Vagina (tissue), 2 donors: ENCODE results near the gene CARHSP1. TPM values are rescaled to one million over a fixed set of nuclear protein-coding genes. Genes with fewer than 3 reads are reported as not detected.

Source experiments
- DNase-seq, 2 donors: peaks; one replicate each; pipeline ENCODE4 v3.0.0-alpha.2; 2017; ENCODE audit errors: extremely low spot score in 2 of 2
- H3K27ac ChIP-seq: fragments of 200-600 bp; sonication (generic); one replicate; pipeline ENCODE4 v1.5.1; 2019
- H3K27me3 ChIP-seq: fragments of 200-600 bp; sonication (generic); one replicate; pipeline ENCODE4 v1.5.1; 2019
- H3K36me3 ChIP-seq, 2 donors: fragments of 200-600 bp; sonication (generic); one replicate each; pipeline ENCODE4 v1.5.1; 2017 to 2019
- H3K4me1 ChIP-seq: fragments of 200-600 bp; sonication (generic); one replicate; pipeline ENCODE4 v1.5.1; 2019
- H3K4me3 ChIP-seq, 2 donors: fragments of 200-600 bp; sonication (generic); 1 replicate in 1 of 2; 2 replicates in 1 of 2; pipeline ENCODE4 v1.5.1; 2016 to 2019
- H3K9me3 ChIP-seq: fragments of 200-600 bp; sonication (generic); one replicate; pipeline ENCODE4 v1.5.1; 2019
- POLR2A ChIP-seq, 2 donors: fragments of 450-650 bp; IDR thresholded peaks; one replicate each; pipeline ENCODE4 v1.6.1; 2017; ENCODE audit warnings: antibody characterized with exemption in 2 of 2, mild to moderate bottlenecking in 2 of 2, moderate library complexity in 2 of 2
- POLR2AphosphoS5 ChIP-seq, 2 donors: sonication (generic); formaldehyde crosslinking; IDR thresholded peaks; one replicate each; pipeline ENCODE4 v1.9.0; 2017; ENCODE audit warnings: antibody characterized with exemption in 2 of 2, mild to moderate bottlenecking in 2 of 2, low read depth in 1 of 2; ENCODE audit not compliant: insufficient read depth in 1 of 2
- intact Hi-C: fragments of 100-400 bp; cut with DNase I; formaldehyde crosslinking; loops from one replicate; pipeline ENCODE4 v1.15.1; 2023
- total RNA-seq: library from RNA; depleted of rRNA; stranded (reverse); fragments of >200 nt; gene quantifications from one replicate; pipeline ENCODE4 v1.2.3, GENCODE V29; 2016
- TF ChIP-seq, protein P1 (sequence below), 3 experiments: fragments of 450-650 bp in 2 of 3; fragments of 200-600 bp in 1 of 3; sonication (generic) in 1 of 3; IDR thresholded peaks; one replicate each; pipeline ENCODE4 v1.5.1; 2017 to 2019; ENCODE audit warnings: antibody characterized with exemption in 3 of 3, mild to moderate bottlenecking in 2 of 3, moderate library complexity in 2 of 3

Gene CARHSP1
- total RNA-seq, 1 donor from 2014 or later = 125 TPM

DNA sequence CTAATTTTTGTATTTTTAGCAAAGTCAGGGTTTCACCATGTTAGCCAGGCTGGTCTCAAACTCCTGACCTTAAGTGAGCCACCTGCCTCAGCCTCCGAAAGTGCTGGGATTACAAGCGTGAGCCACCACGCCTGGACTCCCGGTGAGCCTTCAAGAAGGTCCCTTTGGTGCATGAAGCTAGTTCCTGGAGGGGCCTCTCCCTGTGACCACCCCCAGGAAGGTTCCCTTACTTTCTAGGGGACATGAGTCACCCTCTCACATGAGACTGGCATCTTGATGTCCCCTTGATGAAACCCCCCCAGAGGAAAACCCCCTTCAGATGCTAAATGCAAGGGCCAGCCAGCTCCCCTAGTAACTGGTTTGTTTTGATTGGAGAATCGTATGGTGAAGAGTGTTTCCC lies 12.8 kb downstream of the CARHSP1 start:
- intact Hi-C loops = no loop called here

DNA sequence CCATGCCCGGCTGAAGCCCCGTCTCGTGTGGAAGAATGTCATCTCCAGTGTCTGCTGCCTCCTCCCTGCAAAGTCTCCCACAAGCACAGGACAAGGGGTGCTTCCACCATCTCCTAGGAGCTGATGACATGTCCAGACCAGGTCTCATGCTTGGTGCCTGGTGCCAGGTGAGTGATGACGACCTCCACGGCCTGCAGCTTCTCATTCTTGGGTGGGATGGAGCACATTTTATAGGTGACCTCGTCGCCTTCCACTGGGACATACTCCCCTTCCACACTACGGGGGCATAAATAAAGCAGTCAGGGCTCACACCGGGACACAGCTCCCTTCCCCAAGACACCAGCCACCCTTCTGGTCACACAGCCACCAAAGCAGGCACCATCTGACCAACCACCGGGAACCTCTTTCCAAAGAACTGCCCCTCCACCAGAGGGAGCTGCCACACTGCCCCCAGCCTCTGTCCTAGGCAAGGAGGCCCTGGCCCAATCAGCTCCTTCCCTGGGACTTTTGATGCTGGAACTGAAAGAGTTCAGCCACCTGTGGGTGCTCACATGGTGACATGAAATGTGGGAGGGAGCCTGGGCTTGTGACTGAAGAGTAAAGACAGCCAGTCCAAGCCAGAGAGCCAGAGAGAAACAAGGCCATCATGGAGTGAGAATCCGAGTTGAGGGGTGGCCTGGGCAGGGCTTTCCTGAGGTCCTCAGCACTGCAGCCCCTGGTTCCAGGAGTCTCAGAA lies 13.6 kb downstream of the CARHSP1 start:
- H3K9me3 ChIP-seq = no peaks in the 10 kb centered on the region
- H3K27me3 ChIP-seq = no peaks in the 10 kb centered on the region
- H3K4me1 ChIP-seq = peaks cover 31% of the 10 kb centered on the region
- TF ChIP-seq, protein P1, sequence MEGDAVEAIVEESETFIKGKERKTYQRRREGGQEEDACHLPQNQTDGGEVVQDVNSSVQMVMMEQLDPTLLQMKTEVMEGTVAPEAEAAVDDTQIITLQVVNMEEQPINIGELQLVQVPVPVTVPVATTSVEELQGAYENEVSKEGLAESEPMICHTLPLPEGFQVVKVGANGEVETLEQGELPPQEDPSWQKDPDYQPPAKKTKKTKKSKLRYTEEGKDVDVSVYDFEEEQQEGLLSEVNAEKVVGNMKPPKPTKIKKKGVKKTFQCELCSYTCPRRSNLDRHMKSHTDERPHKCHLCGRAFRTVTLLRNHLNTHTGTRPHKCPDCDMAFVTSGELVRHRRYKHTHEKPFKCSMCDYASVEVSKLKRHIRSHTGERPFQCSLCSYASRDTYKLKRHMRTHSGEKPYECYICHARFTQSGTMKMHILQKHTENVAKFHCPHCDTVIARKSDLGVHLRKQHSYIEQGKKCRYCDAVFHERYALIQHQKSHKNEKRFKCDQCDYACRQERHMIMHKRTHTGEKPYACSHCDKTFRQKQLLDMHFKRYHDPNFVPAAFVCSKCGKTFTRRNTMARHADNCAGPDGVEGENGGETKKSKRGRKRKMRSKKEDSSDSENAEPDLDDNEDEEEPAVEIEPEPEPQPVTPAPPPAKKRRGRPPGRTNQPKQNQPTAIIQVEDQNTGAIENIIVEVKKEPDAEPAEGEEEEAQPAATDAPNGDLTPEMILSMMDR (IDR thresholded peaks at IDR 0.05) = no peak
- TF ChIP-seq POLR2A (IDR thresholded peaks at IDR 0.05) (no peak), POLR2AphosphoS5 (IDR thresholded peaks at IDR 0.05; ENCODE audit: insufficient read depth in 1 of 2, low read depth in 1 of 2) (no peak)
- no peak overlapping the region for H3K4me3 ChIP-seq
- no peak overlapping the region for H3K27ac ChIP-seq
- peaks cover 0 to 53% of the 10 kb centered on the region in 2 donors for H3K36me3 ChIP-seq
- intact Hi-C loops = no loop called here
- no peak for DNase-seq

More for the DNA sequence above, 12.8 kb downstream of the CARHSP1 start:
- no peak overlapping the region for H3K4me3 ChIP-seq
- H3K27ac ChIP-seq = no peak overlapping the region
- H3K9me3 ChIP-seq = no peaks in the 10 kb centered on the region
- TF ChIP-seq POLR2AphosphoS5 (IDR thresholded peaks at IDR 0.05; ENCODE audit: insufficient read depth in 1 of 2, low read depth in 1 of 2) (no peak), POLR2A (IDR thresholded peaks at IDR 0.05) (no peak)
- TF ChIP-seq, protein P1 (IDR thresholded peaks at IDR 0.05) = no peak
- DNase-seq = no peak
- no peaks in the 10 kb centered on the region for H3K27me3 ChIP-seq
- peaks cover 29% of the 10 kb centered on the region for H3K4me1 ChIP-seq
- H3K36me3 ChIP-seq = peaks cover 0 to 53% of the 10 kb centered on the region in 2 donors

DNA sequence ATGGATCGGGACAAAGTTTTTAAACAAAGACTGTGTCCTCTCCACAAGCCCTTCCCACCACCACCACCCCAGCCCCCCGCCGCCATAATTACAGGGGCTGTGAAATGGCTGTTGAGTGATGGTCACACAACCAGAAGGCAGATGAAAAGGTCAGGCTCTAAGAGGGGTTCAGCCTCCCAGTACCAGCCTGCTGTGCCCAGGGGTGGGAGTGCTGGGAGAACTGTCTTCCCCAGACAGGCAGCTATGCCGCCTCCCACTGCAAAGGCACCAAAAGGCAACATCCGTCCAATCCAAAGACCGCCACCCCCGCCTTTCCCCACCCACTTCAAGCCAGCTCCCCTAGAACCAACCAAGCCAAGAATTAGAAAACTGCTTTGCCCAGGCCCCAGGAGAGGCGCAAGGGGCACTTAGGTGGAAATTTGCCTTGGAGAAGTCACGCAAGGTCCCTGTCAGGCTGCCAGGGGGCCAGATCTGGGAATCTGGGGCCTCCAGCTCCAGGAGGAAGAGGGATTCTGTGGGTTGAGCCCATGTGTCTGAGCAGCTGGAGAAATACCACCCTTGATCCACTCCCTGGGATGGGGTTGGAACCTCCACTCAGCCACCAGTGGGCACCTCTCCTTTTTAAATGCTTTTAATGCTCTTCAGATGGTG lies 14.4 kb downstream of the CARHSP1 start:
- DNase-seq = no peak
- Histone ChIP-seq H3K36me3 (peaks cover 0 to 53% of the 10 kb centered on the region in 2 donors), H3K27ac (no peak overlapping the region), H3K4me1 (peaks cover 31% of the 10 kb centered on the region), H3K4me3 (no peak overlapping the region), H3K9me3 (no peaks in the 10 kb centered on the region), H3K27me3 (no peaks in the 10 kb centered on the region)
- intact Hi-C loops = no loop called here
- TF ChIP-seq POLR2AphosphoS5 (IDR thresholded peaks at IDR 0.05; ENCODE audit: insufficient read depth in 1 of 2, low read depth in 1 of 2) (no peak), POLR2A (IDR thresholded peaks at IDR 0.05) (no peak)
- TF ChIP-seq, protein P1 (IDR thresholded peaks at IDR 0.05) = no peak

DNA sequence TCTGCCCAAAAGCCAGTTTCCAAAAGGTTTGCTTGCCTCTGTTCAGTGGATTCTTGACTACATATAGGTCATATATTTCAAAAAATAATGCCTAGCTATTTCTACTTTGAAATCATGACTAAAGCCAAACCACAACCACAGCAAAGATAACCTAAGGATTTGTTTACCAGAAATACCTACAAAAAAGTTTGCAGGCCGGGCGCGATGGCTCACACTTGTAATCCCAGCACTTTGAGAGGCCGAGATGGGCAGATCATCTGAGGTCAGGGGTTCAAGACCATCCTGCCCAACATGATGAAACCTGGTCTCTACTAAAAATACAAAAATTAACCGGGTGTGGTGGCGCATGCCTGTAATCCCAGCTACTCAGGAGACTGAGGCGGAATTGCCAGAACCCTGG lies 15.2 kb downstream of the CARHSP1 start:
- Histone ChIP-seq H3K4me1 (peaks cover 29% of the 10 kb centered on the region), H3K36me3 (peaks cover 0 to 47% of the 10 kb centered on the region in 2 donors), H3K9me3 (no peaks in the 10 kb centered on the region), H3K27ac (no peak overlapping the region), H3K27me3 (no peaks in the 10 kb centered on the region), H3K4me3 (no peak overlapping the region)
- intact Hi-C loops = no loop called here
- DNase-seq = no peak
- TF ChIP-seq, protein P1 (IDR thresholded peaks at IDR 0.05) = no peak
- no peak for TF ChIP-seq POLR2A (IDR thresholded peaks at IDR 0.05)
- TF ChIP-seq POLR2AphosphoS5 (IDR thresholded peaks at IDR 0.05; ENCODE audit: insufficient read depth in 1 of 2, low read depth in 1 of 2) = no peak

DNA sequence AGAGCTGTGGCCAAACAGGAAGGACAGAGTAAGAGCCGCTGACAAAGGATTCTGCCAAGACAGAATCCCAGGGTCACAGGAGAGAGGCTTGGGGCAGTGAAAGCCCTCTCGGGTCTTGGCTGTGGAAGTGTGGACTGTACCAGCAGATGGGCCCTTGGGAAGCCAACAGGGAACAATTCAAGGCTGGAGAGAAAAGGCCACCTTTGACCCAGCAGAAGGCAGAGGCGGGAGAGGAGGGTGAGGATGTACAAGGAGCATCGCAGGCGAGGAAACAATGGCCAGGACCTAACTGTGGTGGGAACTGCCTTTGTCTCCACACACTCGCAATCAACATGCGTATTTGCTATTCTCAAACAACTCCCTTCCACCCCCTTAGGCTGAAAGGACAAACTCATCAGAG lies 15.7 kb downstream of the CARHSP1 start:
- peaks cover 27% of the 10 kb centered on the region for H3K4me1 ChIP-seq
- no peak for TF ChIP-seq POLR2AphosphoS5 (IDR thresholded peaks at IDR 0.05; ENCODE audit: insufficient read depth in 1 of 2, low read depth in 1 of 2)
- no peak for TF ChIP-seq POLR2A (IDR thresholded peaks at IDR 0.05)
- TF ChIP-seq, protein P1 (IDR thresholded peaks at IDR 0.05) = no peak
- H3K27ac ChIP-seq = no peak overlapping the region
- no peaks in the 10 kb centered on the region for H3K9me3 ChIP-seq
- no peak for DNase-seq
- H3K36me3 ChIP-seq = peaks cover 0 to 43% of the 10 kb centered on the region in 2 donors
- no peak overlapping the region for H3K4me3 ChIP-seq
- no peaks in the 10 kb centered on the region for H3K27me3 ChIP-seq
- intact Hi-C loops = no loop called here
